ENCODE data around the gene RASIP1.

Gene RASIP1

GRCh38 chr19:48757089-48757675 lies 16.8 kb upstream of the RASIP1 start:
- H3K27ac ChIP-seq: no peak overlapping the region
- TF ChIP-seq ZFX (IDR thresholded peaks at IDR 0.05) (no peak), CTCF (conservative IDR thresholded peaks at IDR 0.05) (no peak)

DNA sequence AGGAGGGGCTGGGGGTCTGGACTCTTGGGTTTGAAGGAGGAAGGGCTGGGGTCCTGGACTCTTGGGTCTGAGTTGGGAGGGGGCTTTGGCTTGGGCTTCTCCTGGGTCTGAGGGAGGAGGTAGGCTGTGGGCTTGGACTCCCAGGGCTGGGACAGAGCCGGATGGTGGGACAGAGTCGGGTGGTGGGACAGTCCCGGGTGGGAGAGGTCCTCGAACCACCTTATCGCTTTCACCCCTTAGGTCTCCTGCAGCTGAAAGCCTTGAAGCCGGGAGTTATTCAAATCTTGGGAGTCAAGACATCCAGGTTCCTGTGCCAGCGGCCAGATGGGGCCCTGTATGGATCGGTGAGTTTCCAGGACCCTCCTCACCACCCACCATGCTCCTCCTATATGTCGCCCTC lies 16.3 kb upstream of the RASIP1 start:
- no peak overlapping the region for H3K27ac ChIP-seq
- TF ChIP-seq ZFX (IDR thresholded peaks at IDR 0.05) (no peak), CTCF (conservative IDR thresholded peaks at IDR 0.05) (no peak)

DNA sequence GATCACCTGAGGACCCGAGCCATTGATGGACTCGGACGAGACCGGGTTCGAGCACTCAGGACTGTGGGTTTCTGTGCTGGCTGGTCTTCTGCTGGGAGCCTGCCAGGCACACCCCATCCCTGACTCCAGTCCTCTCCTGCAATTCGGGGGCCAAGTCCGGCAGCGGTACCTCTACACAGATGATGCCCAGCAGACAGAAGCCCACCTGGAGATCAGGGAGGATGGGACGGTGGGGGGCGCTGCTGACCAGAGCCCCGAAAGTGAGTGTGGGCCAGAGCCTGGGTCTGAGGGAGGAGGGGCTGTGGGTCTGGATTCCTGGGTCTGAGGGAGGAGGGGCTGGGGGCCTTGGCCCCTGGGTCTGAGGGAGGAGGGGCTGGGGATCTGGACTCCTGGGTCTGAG lies 15.8 kb upstream of the RASIP1 start:
- no peak for TF ChIP-seq ZFX (IDR thresholded peaks at IDR 0.05)
- no peak for TF ChIP-seq CTCF (conservative IDR thresholded peaks at IDR 0.05)
- no peak overlapping the region for H3K27ac ChIP-seq

GRCh38 chr19:48755787-48756186 lies 15.4 kb upstream of the RASIP1 start:
- TF ChIP-seq CTCF (conservative IDR thresholded peaks at IDR 0.05) (no peak), ZFX (IDR thresholded peaks at IDR 0.05) (no peak)
- no peak overlapping the region for H3K27ac ChIP-seq

- TF ChIP-seq ZFX (IDR thresholded peaks at IDR 0.05) (no peak), CTCF (conservative IDR thresholded peaks at IDR 0.05) (no peak)
- no peak within 1 kb of the TSS for H3K27ac ChIP-seq
Measured at GRCh38 chr19:48755084-48755641, 14.8 kb upstream of the RASIP1 start, which contains the start of gene FGF21. Gene FGF21 (plus strand): TSS chr19:48755524. CDS start chr19:48756237, 713 bp downstream.

DNA sequence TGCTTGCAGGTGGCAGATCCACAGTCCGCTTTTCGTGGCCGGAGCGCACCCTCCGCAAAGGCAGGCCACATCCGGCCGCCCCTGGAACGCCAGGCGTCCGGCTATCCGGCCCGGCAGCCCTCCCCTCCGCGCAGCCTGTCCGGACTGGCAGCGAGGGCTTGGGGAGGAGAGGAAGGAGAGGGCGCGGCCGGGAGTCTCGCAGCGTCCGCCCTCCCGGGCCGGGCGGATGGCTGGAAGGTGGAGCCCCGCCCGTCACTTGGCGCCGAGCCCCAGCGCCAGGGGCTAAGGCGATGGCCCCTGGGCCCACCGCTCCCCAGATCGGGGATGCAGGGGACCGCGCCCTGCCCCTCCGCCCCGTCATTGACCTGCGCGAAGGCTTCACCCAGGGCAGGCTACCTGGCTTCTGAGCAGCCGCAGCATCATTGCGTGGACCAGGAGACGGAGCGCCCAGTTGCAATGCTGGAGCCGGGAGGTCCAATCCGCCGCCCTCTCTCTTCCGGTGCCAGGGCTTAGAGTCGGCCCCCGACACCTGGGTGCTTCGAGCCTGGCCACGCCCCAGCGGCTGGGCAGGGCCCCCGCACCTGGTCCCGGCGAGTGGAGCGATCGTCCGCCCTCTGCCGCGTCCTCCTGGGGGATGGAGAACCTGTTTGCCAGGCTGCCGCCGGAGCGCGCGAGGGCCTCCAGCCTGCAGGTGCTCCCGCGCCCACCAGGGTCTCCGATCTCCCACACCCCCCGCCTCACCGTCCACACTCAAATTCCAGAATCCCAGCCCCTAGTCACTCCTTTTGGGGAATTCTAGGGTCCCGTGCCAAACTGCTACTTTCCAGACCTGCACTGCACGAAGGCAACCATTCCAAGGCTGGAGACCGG lies 12.3 kb upstream of the RASIP1 start, which contains the start of gene FUT1:
Gene FUT1 (minus strand): TSS at position 146 of the 870 bp plus-strand sequence. CDS start 1,360 bp downstream, outside the sequence.
- peak within 1 kb of the TSS; percentile 87 for H3K27ac ChIP-seq
- TF ChIP-seq ZFX (IDR thresholded peaks at IDR 0.05) (0 out of 2 replicates have a peak, but pooled peaks have one; percentile 11), CTCF (conservative IDR thresholded peaks at IDR 0.05) (no peak; the same call in 1 of the 2 replicates)

Measured in C4-2B (cell line).